Fibroblast of villous mesenchyme (primary cell): ENCODE data around the gene IRS1. TPM values are rescaled to one million over a fixed set of nuclear protein-coding genes. Genes with fewer than 3 reads are reported as not detected.

Experiments used
- DNase-seq: peaks from one replicate; pipeline ENCODE4 v3.0.0-alpha.2; 2010; ENCODE audit warnings: low read depth
- H3K4me3 ChIP-seq: 2 replicates; pipeline ENCODE4 v1.5.1; 2011; ENCODE audit warnings: low read depth, mild to moderate bottlenecking, low read length
- total RNA-seq: library from RNA; depleted of rRNA; stranded (reverse); fragments of >200 nt; gene quantifications from 2 replicates; pipeline ENCODE4 v1.2.3, GENCODE V29; 2012
- TF ChIP-seq, protein P1 (sequence below): IDR thresholded peaks from 2 replicates; pipeline ENCODE4 v1.5.1; 2012; ENCODE audit warnings: low read depth, mild to moderate bottlenecking, low read length; ENCODE audit not compliant: insufficient read depth

IRS1 gene
- total RNA-seq, 1 donor, result 33.2 TPM

DNA sequence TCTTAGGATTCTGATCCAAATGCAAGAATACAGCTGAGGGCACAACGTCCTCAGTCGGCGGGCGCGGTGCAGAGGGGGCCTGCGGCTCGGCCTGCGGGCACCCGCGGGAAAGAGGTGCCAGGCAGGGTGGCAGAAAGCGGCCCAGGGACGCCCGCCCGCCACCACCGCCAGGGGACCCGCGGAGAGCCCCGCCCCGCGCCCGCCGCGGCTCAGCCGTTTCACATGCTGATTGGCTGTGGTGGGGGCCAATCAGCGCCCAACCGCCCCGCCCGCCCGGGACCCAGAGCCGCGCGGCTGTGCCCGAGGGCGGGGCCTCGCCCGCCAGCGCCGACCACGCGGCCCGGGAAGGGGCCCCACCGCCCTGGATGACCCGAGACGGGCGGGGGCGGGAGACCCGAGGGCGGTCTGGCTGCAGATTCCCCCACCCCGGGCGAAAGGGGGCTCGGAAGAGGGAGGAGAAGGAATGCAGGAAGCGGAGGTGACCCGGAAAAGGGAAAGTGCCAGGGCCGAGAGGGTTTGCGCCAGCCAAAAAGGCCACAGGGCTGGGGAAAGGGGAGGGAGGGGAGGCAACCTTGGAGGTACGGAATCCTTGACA, 8.0 kb downstream of the IRS1 start:
- DNase-seq, result peak; percentile 86
- TF ChIP-seq, protein P1, sequence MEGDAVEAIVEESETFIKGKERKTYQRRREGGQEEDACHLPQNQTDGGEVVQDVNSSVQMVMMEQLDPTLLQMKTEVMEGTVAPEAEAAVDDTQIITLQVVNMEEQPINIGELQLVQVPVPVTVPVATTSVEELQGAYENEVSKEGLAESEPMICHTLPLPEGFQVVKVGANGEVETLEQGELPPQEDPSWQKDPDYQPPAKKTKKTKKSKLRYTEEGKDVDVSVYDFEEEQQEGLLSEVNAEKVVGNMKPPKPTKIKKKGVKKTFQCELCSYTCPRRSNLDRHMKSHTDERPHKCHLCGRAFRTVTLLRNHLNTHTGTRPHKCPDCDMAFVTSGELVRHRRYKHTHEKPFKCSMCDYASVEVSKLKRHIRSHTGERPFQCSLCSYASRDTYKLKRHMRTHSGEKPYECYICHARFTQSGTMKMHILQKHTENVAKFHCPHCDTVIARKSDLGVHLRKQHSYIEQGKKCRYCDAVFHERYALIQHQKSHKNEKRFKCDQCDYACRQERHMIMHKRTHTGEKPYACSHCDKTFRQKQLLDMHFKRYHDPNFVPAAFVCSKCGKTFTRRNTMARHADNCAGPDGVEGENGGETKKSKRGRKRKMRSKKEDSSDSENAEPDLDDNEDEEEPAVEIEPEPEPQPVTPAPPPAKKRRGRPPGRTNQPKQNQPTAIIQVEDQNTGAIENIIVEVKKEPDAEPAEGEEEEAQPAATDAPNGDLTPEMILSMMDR, result peak; percentile 27
- peak overlapping the region; percentile 70 for H3K4me3 ChIP-seq

DNA sequence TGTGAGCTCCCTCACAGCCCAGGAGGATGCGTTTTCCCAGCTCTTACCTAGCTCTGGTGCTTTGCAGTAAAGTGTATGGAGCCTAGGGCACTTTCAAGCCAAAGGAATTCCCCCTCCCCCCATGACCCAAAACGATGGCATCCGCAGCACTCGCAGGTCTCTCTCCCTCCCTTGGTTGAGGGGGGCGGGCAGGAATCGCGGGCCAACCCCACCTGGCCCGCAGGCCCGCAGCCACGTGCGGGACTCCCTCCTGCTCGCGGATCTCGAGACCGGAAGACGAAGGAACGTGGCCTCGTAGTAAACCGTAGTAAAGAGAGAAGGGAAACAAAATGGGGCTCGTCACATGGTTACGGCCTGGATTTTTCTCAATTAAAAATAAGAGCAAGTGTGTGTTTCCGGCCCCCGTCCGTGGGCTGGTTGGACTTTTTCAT, 8.5 kb downstream of the IRS1 start:
- TF ChIP-seq, protein P1, result no peak
- peak overlapping the region; percentile 63 for H3K4me3 ChIP-seq
- DNase-seq, result peak; percentile 82

DNA sequence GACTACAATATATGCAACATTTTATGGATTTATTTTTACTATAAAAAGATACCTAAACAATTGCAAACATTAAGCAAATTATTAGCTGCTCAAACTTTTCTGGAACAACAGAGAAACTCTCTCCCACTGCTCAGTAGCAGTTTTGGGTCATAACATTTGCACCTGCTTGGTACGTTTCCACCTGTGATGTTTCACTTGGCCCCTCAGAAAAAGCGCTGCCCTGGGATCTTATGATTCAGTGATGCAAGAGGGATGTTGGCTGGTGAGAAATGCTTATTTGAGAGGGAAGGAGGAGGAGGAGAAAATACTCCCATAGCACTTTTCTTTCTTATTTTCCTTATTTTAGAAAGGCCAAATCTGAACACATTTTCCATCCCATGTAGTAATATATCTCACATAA, 9.2 kb downstream of the IRS1 start:
- TF ChIP-seq, protein P1, result no peak
- no peak for DNase-seq
- peak overlapping the region; percentile 63 for H3K4me3 ChIP-seq

DNA sequence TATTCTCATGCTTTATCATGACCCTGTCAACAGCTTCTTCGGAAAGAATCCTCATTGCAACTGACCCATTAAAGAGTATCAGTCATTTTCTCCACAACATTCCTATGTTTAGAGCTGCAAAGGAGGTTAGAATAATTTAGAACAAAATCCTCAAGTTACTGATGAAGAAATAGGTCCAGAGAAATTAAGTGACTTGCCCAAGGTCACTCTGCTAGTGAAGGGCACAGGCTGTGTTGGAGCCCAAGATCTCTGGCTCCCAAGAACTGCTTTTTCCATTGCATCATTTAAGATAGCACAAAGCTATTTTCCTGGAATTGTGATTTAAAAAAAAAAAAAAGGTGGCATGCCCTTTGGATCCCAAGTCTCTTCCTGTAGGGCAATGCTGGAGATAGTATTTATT, 9.6 kb downstream of the IRS1 start:
- TF ChIP-seq, protein P1, result no peak
- no peak overlapping the region for H3K4me3 ChIP-seq
- no peak for DNase-seq

DNA sequence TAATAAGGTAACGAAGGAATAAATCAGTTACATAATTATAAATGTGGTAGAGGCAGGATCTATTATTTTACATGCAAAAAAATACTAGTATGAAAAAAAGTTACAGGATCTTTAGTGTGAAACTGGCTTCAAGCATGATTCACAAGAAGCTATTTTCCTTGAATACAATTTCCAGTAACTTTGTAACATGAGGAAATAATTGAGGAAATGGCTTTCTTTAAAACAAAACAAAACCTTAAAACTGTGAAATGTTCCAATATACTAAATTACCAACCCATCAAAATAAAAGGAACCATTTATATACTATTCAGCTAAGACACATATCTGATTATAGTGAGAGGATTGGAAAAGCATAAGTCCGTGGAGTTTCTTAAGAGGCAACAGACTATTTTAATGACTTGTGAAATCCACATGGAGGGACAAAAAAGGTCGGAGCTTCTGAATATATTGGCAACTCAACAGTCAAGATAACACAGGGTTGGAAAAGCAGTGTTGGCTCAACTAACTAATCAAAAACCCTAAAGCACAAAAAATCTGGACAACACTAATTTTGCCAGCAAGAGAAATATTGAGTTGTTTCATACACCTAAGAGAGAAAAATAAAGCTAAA, 10.6 kb downstream of the IRS1 start:
- peak; percentile 38 for DNase-seq
- TF ChIP-seq, protein P1, result no peak
- H3K4me3 ChIP-seq, result no peak overlapping the region

DNA sequence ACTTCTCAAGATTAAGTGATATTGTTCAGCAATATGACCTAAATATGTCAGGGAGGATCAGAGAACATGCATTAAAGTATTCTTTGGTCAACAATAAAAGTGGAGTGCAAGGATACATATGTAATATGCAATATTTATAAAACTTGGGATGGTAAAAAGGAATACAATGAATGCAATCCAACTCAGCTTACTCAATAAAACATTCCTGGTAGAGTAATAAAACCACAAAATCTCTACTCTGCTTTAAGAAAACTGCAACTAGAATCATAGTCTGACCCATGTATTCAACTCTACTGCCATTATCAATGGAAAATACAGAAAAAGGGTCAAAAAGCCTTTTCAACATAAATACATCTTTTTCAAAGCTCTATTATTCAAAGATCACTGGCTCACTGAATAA, 11.6 kb downstream of the IRS1 start:
- DNase-seq, result no peak
- no peak overlapping the region for H3K4me3 ChIP-seq
- TF ChIP-seq, protein P1, result no peak
